Measurements from ENCODE around the gene CYTIP. TPM values are rescaled to one million over a fixed set of nuclear protein-coding genes. Genes with fewer than 3 reads are reported as not detected.

CYTIP gene
- total and polyA plus RNA-seq, 2 of the 13 experiments (the other 11 are each of a cell fraction or from before 2014, with no cell fraction given): not detected

- TF ChIP-seq FOXP1 (IDR thresholded peaks at IDR 0.05): no peak
- TF ChIP-seq FOXP1 (CRISPR knock-in tag; IDR thresholded peaks at IDR 0.05): 0 out of 2 replicates have a peak, but pooled peaks have one; percentile 30
- TF ChIP-seq HNRNPUL1 (IDR thresholded peaks at IDR 0.05; ENCODE audit: low read depth, low read length): peak; percentile 80; the same call in 1 of the 2 replicates
- TF ChIP-seq HOXA3 (CRISPR knock-in tag; IDR thresholded peaks at IDR 0.05): no peak
- peak; percentile 43; the same call in 1 of the 2 replicates for TF ChIP-seq HNF4A (CRISPR knock-in tag; IDR thresholded peaks at IDR 0.05)
- TF ChIP-seq KLF6 (CRISPR knock-in tag; IDR thresholded peaks at IDR 0.05): no peak
- TF ChIP-seq ZNF816 (CRISPR knock-in tag; IDR thresholded peaks at IDR 0.05; ENCODE audit: borderline replicate concordance): 0 out of 2 replicates have a peak, but pooled peaks have one; percentile 32
- TF ChIP-seq MAFK (conservative IDR thresholded peaks at IDR 0.05 in 1 of 2, IDR thresholded peaks at IDR 0.05 in 1 of 2; ENCODE audit: low read length in 2 of 2): no peak
- TF ChIP-seq GATAD2A (CRISPR knock-in tag; IDR thresholded peaks at IDR 0.05): peak; percentile 22; the same call in 1 of the 2 replicates
- no peak for TF ChIP-seq SRF (IDR thresholded peaks at IDR 0.05; ENCODE audit: low read depth, low read length)
Observed at GRCh38 chr2:157460384-157460837, 16.5 kb upstream of the CYTIP start (continued).

- no peak for ATAC-seq
- 96% methylated on average over 6 of the region's 6 CpGs for WGBS (ENCODE audit: low lambda C conversion rate)
- H3K4me3 ChIP-seq (replicated peaks in 1 of 3; ENCODE audit: insufficient read depth in 1 of 3, low read depth in 2 of 3, low read length in 3 of 3): no peak overlapping the region
- intact Hi-C loops (cut with micrococcal nuclease; ENCODE audit: unreplicated experiment) (no loop called here), in situ Hi-C loops (cut with HindIII; ENCODE audit: extremely low pct_ligation_motif_present, low pct_unique_long_range_greater_than_20kb) (no loop called here)
- no peaks in the 10 kb centered on the region for H3K9me3 ChIP-seq (ENCODE audit: low read length)
- no TSS peak for BruUV-seq (replicated peaks)
- no peaks in the 10 kb centered on the region for H3K36me3 ChIP-seq (replicated peaks in 1 of 2; ENCODE audit: control insufficient read depth in 1 of 2, insufficient read depth in 2 of 2, low read length in 2 of 2)
- no peak for FAIRE-seq
- no peak for DNase-seq (ENCODE audit: low spot score)
- no peaks in the 10 kb centered on the region for H4K20me1 ChIP-seq (ENCODE audit: insufficient read depth, low read length)
- no peak overlapping the region for H3K27ac ChIP-seq (ENCODE audit: extremely low read length, insufficient read depth, low read length)
- no peak overlapping the region for H3K9ac ChIP-seq (ENCODE audit: insufficient read depth, low read depth, low read length)
- TF ChIP-seq ZNF496 (CRISPR knock-in tag; IDR thresholded peaks at IDR 0.05; ENCODE audit: insufficient replicate concordance): no peak
- no peak for TF ChIP-seq TGIF2 (CRISPR knock-in tag; IDR thresholded peaks at IDR 0.05)
- H3K4me1 ChIP-seq (ENCODE audit: insufficient read depth, low read length): peaks cover 17% of the 10 kb centered on the region
- H3K79me2 ChIP-seq (ENCODE audit: insufficient read depth, low read length): no peaks in the 10 kb centered on the region
- ChIA-PET POLR2A (no interaction called here), CTCF (ENCODE audit: low intra/inter-chr PET ratio, low total read pairs) (no interaction called here)
- H3K4me2 ChIP-seq (ENCODE audit: low read depth, low read length): no peak overlapping the region
- H2AFZ ChIP-seq (ENCODE audit: low read length): no peak overlapping the region
- H3K27me3 ChIP-seq (ENCODE audit: control insufficient read depth in 1 of 2, insufficient read depth in 2 of 2, low read length in 2 of 2): no peaks in the 10 kb centered on the region
Observed at GRCh38 chr2:157459486-157459885, 15.6 kb upstream of the CYTIP start.
